A172 (cell line): ENCODE measurements around the gene CAMK1D. TPM values are rescaled to one million over a fixed set of nuclear protein-coding genes. Genes with fewer than 3 reads are reported as not detected.
"Not testable (repeated sequence)": the region's sequence is repeated elsewhere in the genome, so short reads cannot be mapped to it uniquely, and the experiment has no call there.

ENCODE experiments used
- DNase-seq: peaks from one replicate; pipeline ENCODE4 v3.0.0-alpha.2; 2015; ENCODE audit warnings: low spot score
- total RNA-seq: library from RNA; depleted of rRNA; stranded (reverse); fragments of >200 nt; shearing (Covaris generic); gene quantifications from 2 replicates; pipeline ENCODE4 v1.2.3, GENCODE V29; 2014

CAMK1D gene
- total RNA-seq, 1 experiment from 2014 or later, result 2.6 TPM

DNA sequence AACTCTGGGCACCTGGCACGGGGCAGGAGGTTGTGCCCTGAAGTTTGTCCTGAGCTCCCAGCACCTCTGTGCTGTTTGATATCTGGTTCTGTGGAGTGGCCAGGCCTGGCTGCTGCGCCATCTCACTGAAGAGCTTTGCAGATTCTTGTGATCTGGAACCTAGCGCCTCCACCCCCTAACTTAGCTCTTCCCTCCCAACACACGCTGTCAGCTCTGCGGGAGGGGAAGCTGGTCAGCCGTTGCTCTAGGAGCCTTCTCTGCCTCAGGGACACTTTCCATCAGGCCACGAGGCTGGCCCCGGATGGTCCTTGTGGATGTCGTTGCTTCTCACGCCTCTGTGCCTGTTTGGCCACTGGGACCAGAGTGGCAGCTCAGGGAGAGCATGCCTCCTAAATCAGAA is 438.9 kb downstream of the CAMK1D start:
- no peak for DNase-seq

GRCh38 chr10:12790270-12790669 is 440.9 kb downstream of the CAMK1D start:
- DNase-seq, result no peak

- no peak for DNase-seq
These were observed 442.4 kb downstream of the CAMK1D start for GRCh38 chr10:12791728-12792127.

DNA sequence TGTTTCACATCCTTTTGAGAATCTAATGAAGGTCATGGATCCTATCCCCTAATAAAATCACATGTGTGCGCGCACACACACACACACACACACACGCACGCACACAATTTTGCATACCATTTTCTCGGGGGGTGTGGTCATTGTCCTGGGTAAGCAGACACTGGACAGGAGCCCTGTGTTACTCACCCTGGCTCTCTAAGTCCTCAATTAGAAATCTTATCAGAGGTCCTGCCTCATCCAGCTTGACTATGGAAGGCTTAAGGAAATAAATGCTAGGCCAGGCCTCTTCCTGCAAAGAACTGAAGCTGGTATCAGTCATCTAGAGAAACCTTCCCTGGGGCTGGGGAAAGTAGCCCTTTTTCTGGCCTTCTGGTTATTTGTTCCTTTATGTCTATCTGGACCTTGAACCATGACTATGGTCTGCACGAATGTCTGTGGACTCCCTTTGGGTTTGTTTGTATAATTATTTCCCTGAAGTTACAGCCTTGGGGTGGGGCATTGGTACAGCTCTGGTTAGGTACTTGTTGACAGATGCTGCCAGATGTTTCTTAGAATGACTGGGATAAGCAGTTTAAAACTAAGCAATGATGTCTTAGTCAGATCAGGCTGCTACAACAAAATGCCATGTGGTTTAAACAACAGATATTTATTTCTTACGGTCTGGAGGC is 443.7 kb downstream of the CAMK1D start:
- DNase-seq, result no peak

- DNase-seq, result no peak
These were observed 446.2 kb downstream of the CAMK1D start for GRCh38 chr10:12795315-12796110.

DNA sequence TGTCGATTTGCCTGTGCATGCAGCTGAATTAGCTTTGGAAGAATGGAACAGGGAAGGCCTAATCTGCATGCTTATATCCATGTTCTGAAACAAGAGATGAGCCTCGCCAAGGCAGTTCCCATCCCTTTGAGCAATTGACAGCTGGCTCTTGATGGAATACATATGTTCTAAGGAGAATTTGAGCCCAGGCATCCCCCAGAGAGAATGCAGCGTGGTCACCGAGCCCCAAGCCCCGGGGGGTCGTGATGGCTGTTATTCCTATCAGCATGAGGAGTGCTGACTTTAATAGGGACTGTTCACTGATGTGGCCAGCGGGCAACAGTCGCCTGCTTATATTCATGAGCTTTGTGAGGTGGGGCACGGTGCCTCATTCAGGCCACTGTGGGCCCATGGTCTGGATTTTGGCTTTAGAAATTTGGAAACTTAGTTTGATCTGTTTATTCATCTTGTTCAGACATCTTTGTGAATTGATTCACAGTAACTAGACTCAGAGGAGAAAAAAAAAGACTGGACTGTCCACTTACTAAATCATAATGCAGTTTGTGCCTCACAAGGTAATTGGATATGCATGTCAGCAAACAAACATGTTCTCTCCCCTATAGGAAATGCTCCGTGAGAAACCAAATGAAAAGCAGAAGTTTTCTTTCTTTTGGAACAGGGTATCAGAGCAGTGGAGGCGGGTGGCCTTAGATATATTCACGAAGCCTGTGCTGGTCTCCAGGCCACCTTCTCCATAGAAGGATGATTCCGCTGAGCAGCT is 447.2 kb downstream of the CAMK1D start:
- DNase-seq, result no peak

DNA sequence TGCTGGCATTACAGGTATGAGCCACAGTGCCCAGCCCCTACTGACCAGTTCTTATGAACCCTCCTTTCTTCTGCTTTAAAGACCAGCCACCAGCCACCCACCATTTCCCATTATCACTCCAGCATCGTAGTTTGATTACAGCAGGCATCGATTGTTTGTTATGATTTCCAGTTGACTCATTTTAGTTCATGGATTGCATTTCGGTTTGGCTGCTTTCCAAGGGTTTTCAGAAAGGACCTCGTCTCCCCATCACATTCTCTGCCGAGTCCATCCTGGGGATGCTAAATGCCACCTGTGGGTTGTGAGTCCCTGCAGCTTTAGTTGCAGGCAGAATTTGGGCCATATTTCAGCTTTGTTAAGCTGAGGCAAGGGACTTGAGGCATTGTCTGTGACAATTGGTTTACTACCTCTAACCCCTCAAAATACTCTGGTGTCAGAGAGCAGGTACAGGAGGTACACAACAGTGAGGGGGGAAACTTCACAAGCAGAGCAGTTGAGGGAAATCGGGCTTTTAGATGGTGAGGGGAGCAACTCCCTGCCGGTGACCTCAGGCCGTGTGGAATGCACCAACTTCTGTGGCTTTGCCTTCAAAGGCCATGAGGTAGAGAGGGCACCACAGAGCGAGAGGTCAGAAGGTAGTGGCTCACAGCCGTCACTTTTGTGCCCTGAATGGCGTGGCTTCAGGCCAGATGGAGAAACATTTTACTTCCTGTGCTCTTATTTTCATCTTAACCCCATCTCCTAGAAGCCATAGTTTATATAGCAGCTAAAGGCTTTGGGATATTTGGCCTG is 448.3 kb downstream of the CAMK1D start:
- DNase-seq, result no peak

- no peak for DNase-seq
These were observed 449.8 kb downstream of the CAMK1D start for GRCh38 chr10:12799144-12799543.

GRCh38 chr10:12799714-12800113 is 450.4 kb downstream of the CAMK1D start:
- no peak for DNase-seq

DNA sequence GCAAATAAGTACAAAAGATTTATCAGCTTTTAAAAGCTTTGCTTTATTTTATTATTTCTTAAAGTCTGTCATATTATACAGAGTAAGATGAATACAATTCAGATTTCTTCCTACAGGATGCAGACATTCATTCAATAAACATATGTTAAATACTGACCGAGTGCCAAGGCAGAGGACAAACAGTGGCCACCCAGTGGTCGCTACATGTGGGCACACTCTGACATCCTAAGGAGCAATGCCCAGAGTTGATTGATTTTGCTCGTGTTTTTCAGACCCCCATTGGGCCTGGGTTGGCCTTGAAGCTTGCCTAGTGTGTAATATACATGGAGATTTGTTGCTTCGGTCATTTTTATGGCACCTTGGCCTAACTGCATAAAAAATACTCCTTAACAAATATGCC is 451.0 kb downstream of the CAMK1D start:
- DNase-seq, result no peak

GRCh38 chr10:12801214-12802087 is 452.1 kb downstream of the CAMK1D start:
- no peak for DNase-seq

GRCh38 chr10:12803776-12804175 is 454.4 kb downstream of the CAMK1D start:
- DNase-seq, result no peak

- no peak for DNase-seq
These were observed 457.1 kb downstream of the CAMK1D start for GRCh38 chr10:12806228-12807095.

DNA sequence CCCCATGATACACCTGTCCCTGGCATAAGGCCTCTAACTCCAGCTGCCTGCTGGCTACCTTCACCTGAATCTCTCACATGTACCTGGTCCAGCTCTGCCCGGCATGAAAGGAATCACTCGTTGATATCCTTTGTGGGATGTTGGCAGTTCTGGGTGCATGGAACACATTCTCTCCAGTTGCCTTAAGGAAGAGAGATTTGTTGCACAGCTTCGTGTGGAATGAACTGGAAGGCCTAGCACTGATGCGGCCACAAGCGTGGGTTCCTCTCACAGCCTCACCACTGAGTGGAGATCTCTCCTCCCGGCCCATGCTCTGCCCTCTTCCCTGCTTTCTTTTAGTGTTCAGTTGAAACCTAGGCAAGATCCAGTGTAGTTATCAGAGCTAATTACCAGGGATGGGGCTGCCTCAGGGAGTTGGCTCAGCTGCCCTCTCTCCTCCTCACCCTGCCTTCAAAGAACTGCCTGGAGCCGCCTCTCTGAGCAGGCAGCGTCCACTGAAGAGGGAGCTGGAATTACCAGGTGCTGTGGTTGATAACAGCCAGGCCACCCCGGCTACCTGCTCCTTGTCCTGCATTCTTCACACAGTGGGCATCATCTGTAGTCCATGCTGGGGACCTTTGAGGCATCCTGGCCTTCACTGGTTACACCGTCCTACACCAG is 457.9 kb downstream of the CAMK1D start:
- no peak for DNase-seq

- no peak for DNase-seq
These were observed 458.8 kb downstream of the CAMK1D start for GRCh38 chr10:12808014-12808613.

DNA sequence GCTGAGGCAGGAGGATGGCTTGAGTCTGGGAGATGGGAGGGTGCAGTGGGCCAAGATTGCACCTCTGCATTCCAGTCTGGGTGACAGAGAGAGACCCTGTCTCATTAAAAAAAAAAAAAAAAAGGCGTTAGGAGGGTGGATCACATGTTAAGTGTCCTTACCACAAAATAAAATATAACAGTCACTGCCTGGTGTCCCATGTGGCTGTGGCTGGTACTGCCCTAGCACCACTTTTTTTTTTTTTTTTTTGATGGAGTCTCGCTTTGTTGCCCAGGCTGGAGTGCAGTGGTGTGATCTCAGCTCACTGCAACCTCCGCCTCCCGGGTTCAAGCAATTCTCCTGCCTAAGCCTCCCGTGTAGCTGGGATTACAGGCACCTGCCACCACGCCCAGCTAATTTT is 460.7 kb downstream of the CAMK1D start:
- not testable (repeated sequence) for DNase-seq

DNA sequence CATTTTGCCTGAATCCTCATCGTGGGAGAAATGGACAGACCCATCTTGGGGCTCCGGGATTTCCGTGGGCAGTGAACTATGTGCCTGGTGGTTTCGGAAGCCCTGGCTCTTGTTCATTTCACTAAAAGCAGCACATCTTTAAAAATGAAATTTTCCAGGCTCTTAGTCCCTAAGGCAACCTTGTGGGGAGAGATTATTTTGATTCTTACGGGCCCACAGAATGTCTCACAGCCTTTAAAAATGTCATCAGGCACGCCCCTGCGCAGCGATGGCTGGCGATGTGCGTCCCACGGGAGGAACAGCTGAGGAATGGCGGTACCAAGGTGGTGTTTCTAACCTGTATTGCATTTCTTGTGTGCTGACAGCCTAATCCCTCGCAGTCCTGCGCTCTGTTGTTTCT is 462.5 kb downstream of the CAMK1D start:
- no peak for DNase-seq

DNA sequence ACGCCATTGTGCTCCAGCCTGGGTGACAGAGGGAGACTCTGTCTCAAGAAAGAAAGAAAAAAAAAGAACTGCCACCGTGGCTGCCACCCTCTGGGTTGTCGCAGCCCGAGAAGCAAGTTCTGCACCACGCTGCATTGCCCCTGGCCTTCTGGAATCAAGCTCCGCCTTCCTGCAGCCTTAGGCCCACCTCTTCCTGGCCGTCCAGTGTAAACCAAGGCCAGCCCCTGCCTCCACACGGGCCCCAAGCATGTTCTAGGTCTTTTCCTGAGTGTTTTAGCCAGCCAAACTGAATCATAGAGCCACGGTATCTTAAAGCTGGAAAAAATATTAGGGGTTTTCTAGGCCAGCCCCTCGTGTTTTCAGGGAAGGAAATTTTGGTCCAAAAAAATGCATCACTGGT is 463.2 kb downstream of the CAMK1D start:
- DNase-seq, result no peak

- no peak for DNase-seq
These were observed 464.8 kb downstream of the CAMK1D start for GRCh38 chr10:12814166-12814565.
